HUES64 (cell line): Measurements from ENCODE around the gene DNAJC12.
A peak's percentile ranks its signal among the peaks of the same experiment; 100 is the strongest.
"Not testable (repeated sequence)": the region's sequence is repeated elsewhere in the genome, so short reads cannot be mapped to it uniquely, and the experiment has no call there.

Experiments
- H3K27ac ChIP-seq: 2 replicates; pipeline ENCODE4 v1.7.0; 2013; ENCODE audit warnings: low read depth, low read length, inconsistent platforms
- H3K27me3 ChIP-seq: 2 replicates; pipeline ENCODE4 v1.6.1; 2013; ENCODE audit warnings: mild to moderate bottlenecking, low read length; ENCODE audit not compliant: insufficient read depth
- H3K36me3 ChIP-seq: 2 replicates; pipeline ENCODE4 v1.6.1; 2013; ENCODE audit warnings: mild to moderate bottlenecking, low read length; ENCODE audit not compliant: insufficient read depth
- H3K4me1 ChIP-seq: 2 replicates; pipeline ENCODE4 v1.6.1; 2013; ENCODE audit warnings: mild to moderate bottlenecking, low read length, moderate library complexity; ENCODE audit not compliant: insufficient read depth
- H3K4me3 ChIP-seq: 2 replicates; pipeline ENCODE4 v1.5.1; 2013; ENCODE audit warnings: mild to moderate bottlenecking, low read length, moderate library complexity
- H3K9ac ChIP-seq: 2 replicates; pipeline ENCODE4 v1.6.1; 2013; ENCODE audit warnings: mild to moderate bottlenecking, low read depth, low read length
- H3K9me3 ChIP-seq: 2 replicates; pipeline ENCODE4 v1.6.1; 2013; ENCODE audit warnings: low read depth, low read length; ENCODE audit not compliant: insufficient read depth
- WGBS: fragments of 150-250, 120-280 bp; methylation state at CpG from one replicate; pipeline ENCODE4 v1.1.7; 2013; ENCODE audit warnings: missing lambda C conversion rate; 5-methylcytosine and 5-hydroxymethylcytosine counted together

The DNAJC12 gene

DNA sequence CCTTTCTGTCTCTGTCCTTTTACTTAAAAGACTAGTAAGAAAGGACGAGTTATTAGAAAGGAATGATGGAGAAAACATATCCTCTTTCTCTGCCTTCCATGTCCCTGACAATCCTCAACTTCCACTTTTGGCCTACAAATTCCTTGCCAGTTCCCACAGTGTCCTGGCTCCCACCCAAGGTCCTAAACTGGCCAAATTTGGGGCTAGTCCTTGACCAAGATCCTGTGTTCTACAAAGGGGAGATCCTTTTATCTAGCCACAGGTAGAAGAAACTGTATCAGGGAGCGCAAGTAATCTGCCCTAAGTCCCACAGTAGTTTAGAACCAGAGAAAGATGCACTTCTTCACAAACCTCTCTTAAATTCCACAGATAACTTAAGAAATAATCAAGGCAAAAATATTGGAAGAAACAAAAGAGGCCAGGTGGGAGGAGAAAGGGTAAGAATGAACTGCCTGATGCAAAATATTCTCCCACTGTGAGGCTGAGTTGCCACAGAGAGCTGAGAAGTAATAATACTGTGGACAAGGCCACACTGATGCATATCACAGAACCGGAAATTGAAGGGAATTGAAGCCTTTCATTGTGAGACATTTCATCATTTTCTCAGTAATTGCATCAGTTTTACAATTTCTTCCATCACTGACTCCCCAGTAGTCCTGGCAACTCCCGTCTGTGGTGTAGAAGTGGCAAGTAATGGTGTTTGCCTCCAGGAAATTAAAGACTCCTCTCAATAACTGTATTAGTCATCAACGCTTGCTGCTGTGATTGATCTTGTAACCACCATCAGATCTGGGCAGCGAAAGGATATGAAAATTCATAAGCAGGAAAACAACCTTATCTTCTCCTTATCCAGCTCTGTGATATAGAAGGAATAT, 47.2 kb downstream of the DNAJC12 start:
- WGBS: 88% methylated on average over 6 of the region's 6 CpGs
- Histone ChIP-seq H3K27ac (peak overlapping the region; percentile 59), H3K27me3 (no peaks in the 10 kb centered on the region), H3K9ac (no peak overlapping the region), H3K4me1 (peaks cover 28% of the 10 kb centered on the region), H3K4me3 (no peak overlapping the region), H3K9me3 (no peaks in the 10 kb centered on the region), H3K36me3 (no peaks in the 10 kb centered on the region)

DNA sequence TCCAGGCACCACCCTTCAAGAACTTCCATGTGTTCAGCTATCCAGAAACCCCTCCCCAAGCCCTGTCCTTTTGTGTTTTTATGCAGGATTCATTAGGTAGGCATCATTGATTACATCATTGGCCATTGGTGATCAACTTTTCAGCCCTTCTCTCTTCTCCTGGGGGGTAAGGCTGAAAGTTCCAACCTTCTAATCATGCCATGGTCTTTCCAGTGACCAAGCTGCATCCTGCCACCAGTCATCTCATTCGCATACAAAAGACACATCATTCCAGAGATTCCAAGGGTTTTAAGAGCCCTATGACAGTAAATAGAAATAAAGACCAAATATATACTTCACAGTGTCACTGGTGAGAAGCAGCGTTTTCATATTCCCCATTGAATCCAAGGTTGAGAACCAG, 48.2 kb downstream of the DNAJC12 start:
- no peak overlapping the region for H3K4me3 ChIP-seq
- H3K36me3 ChIP-seq: no peaks in the 10 kb centered on the region
- WGBS: 88% methylated on average over 1 of the region's 2 CpGs
- H3K9me3 ChIP-seq: no peaks in the 10 kb centered on the region
- H3K27ac ChIP-seq: no peak overlapping the region
- no peak overlapping the region for H3K9ac ChIP-seq
- H3K4me1 ChIP-seq: peaks cover 22% of the 10 kb centered on the region
- no peaks in the 10 kb centered on the region for H3K27me3 ChIP-seq

DNA sequence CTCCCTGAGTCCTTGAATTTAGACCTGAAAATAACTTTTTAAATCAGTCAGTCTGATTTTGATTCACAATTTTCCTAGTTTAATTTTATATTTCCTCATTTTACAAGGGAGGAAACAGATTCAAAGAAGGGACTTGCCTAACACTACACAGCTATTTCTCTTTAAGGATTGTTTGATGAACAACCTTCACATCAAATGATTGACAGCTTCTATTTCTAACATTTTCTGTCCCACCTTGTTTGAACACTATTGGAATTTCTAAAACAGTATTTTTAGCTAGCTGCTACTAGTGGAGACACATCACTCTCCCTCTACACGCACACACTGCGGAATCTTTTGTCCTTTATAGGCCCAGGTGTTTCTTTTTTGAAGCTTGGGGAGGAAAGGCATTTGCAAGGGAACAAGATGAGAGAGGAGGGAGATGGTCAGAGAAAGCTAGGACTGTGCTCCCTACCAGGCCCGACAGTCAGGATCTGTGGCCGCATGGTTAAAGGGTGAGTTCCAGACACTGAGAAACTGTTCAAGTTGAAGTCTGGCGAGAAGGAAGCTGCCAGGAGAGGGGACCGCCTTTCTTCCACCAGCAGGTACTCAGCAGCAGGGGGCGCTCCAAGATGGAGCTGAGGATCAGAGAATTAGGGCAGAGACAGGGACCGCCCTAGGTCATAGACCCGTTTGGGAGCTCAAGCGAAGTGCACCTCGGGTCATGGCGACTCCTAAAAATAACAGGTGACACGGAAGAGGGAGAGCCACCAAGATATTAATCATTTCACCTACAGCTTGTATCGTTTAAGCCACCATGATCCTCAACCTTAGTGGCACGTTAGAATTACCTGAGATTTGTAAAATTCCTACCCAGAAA, 49.7 kb downstream of the DNAJC12 start:
- no peaks in the 10 kb centered on the region for H3K27me3 ChIP-seq
- no peak overlapping the region for H3K4me3 ChIP-seq
- peaks cover 22% of the 10 kb centered on the region for H3K4me1 ChIP-seq
- H3K27ac ChIP-seq: no peak overlapping the region
- H3K9ac ChIP-seq: no peak overlapping the region
- no peaks in the 10 kb centered on the region for H3K36me3 ChIP-seq
- no peaks in the 10 kb centered on the region for H3K9me3 ChIP-seq
- WGBS: 30% methylated on average over 14 of the region's 15 CpGs

DNA sequence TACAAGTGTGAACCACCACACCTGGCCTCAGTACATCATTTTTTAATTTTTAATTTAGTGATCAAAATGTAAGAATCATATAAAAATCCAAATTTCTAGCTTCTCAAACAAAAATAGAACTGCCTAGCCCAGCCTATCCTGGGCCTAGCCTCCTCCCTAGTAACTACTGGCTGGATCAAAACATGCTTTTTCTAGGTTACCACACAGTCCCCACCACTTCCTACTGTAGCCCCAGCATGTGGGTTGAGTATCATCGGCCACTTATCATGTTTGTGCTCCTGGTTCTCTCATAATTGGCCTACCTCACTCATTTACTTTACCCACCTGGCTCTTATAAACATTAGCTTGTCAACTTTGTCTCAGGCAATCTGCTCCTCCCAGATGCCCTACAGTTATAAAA, 52.9 kb downstream of the DNAJC12 start:
- Histone ChIP-seq H3K4me1 (peaks cover 12% of the 10 kb centered on the region), H3K9ac (no peak overlapping the region), H3K9me3 (no peaks in the 10 kb centered on the region), H3K4me3 (no peak overlapping the region), H3K27me3 (no peaks in the 10 kb centered on the region), H3K36me3 (no peaks in the 10 kb centered on the region), H3K27ac (no peak overlapping the region)
- WGBS: 96% methylated on average over 1 of the region's 1 CpG

DNA sequence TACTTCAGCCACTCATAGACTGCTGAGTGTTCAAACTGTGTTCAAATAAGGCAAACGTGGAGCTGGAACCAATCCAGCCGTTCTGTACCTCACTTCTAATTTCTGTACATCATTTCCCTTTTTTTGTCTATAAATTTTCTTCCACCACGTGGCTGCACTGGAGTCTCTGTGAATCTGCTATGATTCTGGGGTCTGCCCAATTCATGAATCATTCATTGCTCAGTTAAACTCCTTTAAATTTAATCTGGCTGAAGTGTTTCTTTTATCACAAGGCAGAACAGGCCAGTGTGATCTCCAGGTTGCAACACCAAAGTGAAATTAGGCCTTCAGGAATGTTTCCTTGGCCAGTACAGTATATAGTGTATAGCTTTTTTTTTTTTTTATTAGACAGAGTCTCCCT, 53.5 kb downstream of the DNAJC12 start:
- Histone ChIP-seq H3K27ac (no peak overlapping the region), H3K4me1 (peaks cover 6% of the 10 kb centered on the region; the same call in 1 of the 2 replicates), H3K9ac (no peak overlapping the region), H3K9me3 (no peaks in the 10 kb centered on the region), H3K4me3 (no peak overlapping the region), H3K27me3 (no peaks in the 10 kb centered on the region), H3K36me3 (no peaks in the 10 kb centered on the region)
- whole genome bisulfite sequencing: 80% methylated on average over 3 of the region's 3 CpGs

DNA sequence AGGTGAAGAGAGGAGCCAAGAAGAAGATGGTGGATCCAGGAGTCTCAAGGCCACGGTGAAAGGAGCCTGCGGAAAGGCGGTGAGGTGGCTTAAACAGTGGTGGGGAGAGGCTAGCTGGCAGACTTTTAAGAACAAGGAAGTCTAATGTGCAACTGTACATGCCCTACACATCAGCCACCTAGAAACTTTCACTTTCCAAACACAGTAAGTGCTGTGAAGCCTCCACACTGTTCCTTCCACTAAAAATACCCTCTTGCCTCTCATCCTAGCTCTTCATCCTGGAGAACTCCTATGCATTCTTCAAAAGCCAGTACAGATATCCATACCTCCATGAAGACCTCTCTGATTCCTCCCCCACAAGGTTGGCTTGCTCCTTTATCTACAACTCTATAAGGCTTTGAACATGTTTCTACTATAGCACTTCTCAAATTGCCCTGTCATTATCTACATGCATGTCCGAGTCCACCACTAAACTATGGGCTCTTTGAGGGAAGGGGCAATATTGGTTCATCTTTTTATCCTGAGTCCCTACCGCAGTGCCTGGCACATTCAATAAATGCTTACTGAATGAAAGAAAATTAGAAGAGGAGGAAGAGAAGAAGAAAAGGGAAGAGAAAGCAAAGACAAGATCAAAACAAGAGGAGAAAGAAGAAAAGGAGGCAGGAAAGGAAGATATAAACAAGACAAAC, 54.2 kb downstream of the DNAJC12 start:
- Histone ChIP-seq H3K27me3 (no peaks in the 10 kb centered on the region), H3K36me3 (no peaks in the 10 kb centered on the region), H3K9me3 (no peaks in the 10 kb centered on the region), H3K9ac (no peak overlapping the region), H3K4me1 (peaks cover 2% of the 10 kb centered on the region; the same call in 1 of the 2 replicates), H3K27ac (no peak overlapping the region), H3K4me3 (no peak overlapping the region)
- 92% methylated on average over 5 of the region's 5 CpGs for WGBS

DNA sequence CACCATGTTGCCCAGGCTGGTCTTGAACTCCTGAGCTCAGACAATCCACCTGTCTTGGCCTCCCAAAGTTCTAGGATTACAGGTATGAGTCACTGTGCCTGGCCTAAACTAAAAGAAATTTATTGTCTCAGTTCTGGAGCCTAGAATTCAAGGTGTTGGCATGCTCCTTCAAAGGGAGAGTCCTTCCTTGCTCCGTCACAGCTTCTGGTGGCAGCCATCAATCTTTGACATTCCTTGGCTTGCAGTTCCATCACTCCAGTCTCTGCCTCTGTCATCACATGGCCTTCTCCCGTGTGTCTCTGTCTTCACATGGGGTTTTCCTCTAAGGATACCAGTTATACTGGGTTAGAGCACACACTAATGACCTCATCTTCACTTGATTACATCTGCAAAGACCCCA, 55.5 kb downstream of the DNAJC12 start:
- H3K36me3 ChIP-seq: no peaks in the 10 kb centered on the region
- no peaks in the 10 kb centered on the region for H3K9me3 ChIP-seq
- H3K27ac ChIP-seq: no peak overlapping the region
- H3K4me3 ChIP-seq: no peak overlapping the region
- no peaks in the 10 kb centered on the region for H3K27me3 ChIP-seq
- H3K9ac ChIP-seq: no peak overlapping the region
- 84% methylated on average over 2 of the region's 2 CpGs for WGBS
- no peaks in the 10 kb centered on the region for H3K4me1 ChIP-seq

DNA sequence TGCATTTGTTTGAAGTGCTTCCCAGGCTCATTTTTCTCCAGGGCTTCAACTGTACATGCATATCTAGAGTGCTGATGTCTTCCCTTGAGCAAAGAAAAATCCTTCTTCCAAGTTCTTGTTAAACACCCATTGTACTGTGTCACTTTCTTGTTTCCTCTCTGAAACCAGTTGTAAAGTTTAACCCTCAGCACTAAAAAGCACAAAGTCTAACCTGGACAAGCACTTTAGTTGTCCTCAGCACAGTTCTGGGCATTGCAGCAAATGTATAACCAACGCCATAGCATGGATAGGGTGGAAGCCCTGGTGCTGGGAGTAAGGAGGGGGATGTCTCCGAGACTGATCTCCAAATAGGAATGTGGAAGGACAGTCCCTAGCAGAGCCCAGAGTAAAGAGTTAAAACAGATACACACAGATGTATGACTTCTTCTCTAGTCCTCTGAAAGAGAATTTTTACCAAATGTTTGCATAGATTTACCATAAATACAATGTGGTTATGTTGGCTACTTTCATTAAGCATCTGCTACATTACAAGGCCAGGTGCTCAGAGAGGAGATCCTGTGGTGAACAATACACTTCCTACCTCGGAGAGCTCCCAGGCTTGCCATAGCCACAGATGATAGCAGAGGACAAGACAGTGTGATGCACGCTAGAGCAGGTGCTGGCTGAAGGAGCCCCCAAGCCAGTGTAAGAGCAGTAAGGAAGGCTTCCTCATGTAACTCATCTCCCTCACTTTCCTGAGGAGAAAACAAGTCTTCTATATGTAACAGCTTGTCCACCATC, 57.0 kb downstream of the DNAJC12 start:
- H3K9ac ChIP-seq: no peak overlapping the region
- H3K4me1 ChIP-seq: no peaks in the 10 kb centered on the region
- H3K9me3 ChIP-seq: no peaks in the 10 kb centered on the region
- H3K27ac ChIP-seq: no peak overlapping the region
- H3K36me3 ChIP-seq: no peaks in the 10 kb centered on the region
- no peak overlapping the region for H3K4me3 ChIP-seq
- 68% methylated on average over 4 of the region's 4 CpGs for WGBS
- H3K27me3 ChIP-seq: no peaks in the 10 kb centered on the region

DNA sequence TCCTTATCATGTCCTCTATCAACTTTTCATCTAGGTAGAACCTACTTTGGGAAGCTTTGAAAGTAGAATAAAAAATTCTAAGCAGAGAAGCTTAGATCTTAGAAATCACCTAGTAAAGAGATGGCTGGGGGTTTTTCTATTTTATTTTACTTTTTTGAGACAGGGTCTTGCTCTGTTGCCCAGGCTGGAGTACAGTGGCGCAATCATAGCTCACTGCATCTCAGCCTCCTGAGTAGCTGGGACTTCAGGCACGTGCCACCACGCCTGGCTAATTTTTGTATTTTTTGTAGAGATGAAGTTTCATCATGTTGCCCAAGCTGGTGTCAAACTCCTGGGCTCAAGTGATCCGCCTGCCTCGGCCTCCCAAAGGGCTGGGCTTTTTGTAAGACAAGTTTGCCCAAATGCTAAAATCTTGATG, 57.8 kb downstream of the DNAJC12 start:
- H3K9me3 ChIP-seq, H3K36me3 ChIP-seq, H3K4me3 ChIP-seq, H3K9ac ChIP-seq, H3K4me1 ChIP-seq, H3K27me3 ChIP-seq, H3K27ac ChIP-seq: not testable (repeated sequence)
- 70% methylated on average over 5 of the region's 5 CpGs for WGBS

DNA sequence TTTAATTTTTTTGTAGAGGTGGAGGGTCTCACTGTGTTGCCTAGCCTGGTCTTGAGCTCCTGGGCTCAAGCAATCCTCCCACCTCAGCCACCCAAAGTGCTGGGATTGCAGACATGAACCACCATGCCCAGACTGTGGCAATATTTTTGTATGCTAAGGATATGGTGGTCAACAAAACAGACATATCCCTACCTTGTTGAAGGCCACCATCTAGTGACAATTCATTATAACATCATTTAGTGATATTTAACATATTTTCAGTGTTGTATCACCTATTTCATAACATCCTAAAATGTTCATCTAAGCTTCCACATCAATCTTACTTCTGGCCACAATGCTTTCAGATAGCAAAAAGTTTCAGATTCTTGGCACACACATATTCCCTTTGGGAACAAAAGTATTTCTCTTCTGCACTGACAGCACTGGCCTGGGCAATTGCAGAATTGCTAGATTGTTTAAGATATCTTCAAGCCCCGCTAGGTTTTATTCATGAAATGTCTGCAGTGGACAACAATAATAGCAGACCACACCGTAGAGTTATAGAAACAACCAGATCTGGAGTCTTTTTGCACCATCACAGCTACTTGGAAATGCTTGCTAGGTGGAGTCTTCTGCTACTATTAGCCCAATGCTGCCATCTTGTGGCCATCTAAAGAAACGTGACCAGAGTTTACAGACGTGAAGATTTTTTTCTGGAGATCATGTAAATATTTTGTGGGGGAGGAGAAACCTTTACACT, 58.4 kb downstream of the DNAJC12 start:
- Histone ChIP-seq H3K36me3 (no peaks in the 10 kb centered on the region), H3K9me3 (no peaks in the 10 kb centered on the region), H3K27me3 (no peaks in the 10 kb centered on the region), H3K9ac (no peak overlapping the region), H3K4me3 (no peak overlapping the region), H3K27ac (no peak overlapping the region), H3K4me1 (no peaks in the 10 kb centered on the region)
- WGBS: 15% methylated on average over 3 of the region's 4 CpGs
